Umbilical cord (tissue), 2 donors: ENCODE results near the gene BIVM. TPM values are rescaled to one million over a fixed set of nuclear protein-coding genes. Genes with fewer than 3 reads are reported as not detected.

ENCODE experiments used
- DNase-seq: peaks from one replicate; pipeline ENCODE4 v3.0.0-alpha.2; 2015; ENCODE audit warnings: low spot score
- total RNA-seq: library from RNA; depleted of rRNA; stranded (reverse); fragments of >200 nt; gene quantifications from one replicate; pipeline ENCODE4 v1.2.3, GENCODE V29; 2014; ENCODE audit warnings: low replicate concordance; ENCODE audit not compliant: insufficient read depth

BIVM gene
- total RNA-seq, 1 donor from 2014 or later, result 30.1 TPM

DNA sequence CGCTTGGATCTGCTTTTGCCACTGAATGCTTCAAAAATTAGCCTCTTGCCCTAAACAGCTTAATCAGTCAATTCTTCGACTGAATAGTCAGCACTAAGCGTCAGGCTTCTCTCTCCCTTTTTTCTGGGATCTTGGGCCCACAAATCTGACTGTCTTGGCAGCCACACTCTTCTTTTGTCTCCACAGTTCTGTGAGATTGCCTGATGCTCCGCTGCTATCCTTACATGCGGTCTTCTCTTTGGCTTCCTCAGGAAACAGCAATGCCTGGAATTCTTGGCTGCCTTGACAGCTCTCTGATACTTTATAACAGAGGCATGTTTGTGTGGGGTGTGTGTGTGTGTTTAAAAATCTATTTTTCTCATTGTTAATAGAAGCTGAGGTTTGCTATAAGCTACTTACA lies 79.6 kb downstream of the BIVM start:
- DNase-seq, result no peak

DNA sequence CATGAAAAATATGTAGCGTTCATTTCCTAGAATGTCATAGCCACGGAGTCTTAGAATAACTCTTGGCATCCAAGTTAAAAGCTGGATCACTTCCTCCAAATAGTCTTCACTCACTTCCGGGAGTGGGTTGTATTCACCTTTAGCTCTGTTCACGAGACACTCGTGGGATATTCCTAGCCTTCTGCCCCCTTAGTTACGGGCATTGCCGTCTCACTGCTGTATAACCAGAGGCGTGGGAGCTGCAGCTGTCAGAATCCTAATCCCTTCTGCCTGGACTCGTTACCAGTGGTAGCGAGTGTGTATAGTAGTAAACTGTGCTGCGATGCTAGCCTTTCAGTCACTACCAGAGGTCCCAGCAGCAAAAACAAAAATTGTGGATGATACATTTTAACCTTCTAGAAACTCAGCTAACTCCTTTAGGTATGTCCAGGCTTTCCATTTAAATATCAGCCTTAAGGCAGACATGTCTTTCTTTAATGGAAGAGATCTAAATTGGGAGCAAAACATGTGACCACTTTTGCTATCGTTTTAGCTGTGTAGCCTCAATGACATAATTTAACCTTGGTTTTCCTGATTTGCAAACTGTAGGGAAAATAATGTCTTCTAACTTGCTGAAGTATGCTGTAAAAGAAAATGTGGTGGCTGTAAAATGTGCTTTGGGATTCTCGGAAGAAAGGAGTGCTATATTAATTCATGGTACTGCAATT lies 81.0 kb downstream of the BIVM start:
- DNase-seq, result no peak

DNA sequence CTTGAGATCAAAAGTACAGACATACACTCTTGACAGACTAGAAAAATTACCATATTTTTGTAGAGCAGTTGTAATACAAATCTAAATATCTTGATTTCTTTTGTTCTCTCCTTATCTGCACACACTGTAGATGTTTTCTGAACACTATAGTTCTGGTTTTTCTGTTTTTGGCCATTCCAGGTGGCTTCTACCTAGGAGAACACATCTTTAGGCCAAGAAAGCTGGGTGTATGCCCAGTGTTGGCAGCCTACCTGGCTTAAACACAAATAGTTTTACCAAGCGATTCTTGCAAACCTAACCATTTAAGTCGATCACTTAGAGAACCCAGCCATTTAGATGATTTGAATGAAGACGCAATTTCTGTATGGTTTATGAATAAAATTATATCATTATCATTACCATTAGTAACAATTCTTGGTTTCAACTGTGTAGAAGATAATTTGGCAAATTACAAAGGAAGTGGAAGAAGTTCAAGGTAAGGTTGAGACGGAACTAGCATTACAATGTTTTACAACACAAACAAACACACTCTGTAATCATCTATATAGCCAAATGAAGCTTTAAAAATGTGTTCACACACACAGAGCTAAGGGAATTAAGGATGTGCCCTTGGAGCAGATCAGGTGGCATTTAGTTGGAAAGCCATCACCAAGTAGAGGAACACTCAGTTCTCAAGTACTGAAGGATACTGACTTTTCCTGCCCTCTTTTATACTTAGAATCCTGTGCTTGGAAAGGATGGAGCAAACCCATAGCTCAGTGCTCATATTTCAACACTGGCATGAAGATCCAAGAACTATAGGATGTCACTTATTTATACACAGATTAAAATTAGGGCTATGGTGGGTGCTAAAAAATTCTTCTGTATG lies 83.1 kb downstream of the BIVM start:
- DNase-seq, result no peak

Other genes with a start within 250 kb of the BIVM start
- 24.1 TPM for gene TPP2, start 202.1 kb upstream of the BIVM start, total RNA-seq
- 1.9 TPM for gene METTL21C, start 104.1 kb upstream of the BIVM start, total RNA-seq
- gene TEX30, start 25.3 kb upstream of the BIVM start, total RNA-seq, result 10.1 TPM
- gene POGLUT2, start 143 bp upstream of the BIVM start, total RNA-seq, result 86.9 TPM
- gene ERCC5, start 46.9 kb downstream of the BIVM start, total RNA-seq, result 63.3 TPM